Measurements from ENCODE around the gene CD28.

Gene CD28

DNA sequence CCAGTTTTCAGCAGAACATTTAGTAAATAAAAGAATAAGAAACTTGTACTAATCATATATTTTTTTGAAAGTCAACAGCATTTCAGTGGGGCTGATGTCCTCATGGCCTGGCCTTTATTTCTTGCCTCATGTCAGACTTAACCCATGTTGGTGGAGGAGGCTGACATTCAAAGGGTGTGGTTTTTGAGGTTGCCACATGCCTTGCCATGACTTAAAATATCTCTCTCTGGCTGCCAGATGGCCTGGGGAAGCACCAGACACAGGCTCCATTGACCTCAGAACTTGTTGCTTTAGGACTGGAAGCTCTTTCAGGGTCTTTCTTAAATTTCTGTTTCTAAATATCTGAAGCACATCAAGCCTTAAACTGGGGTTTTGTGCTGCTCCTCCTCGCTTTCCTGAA is 32.5 kb upstream of the CD28 start:
- no peak for DNase-seq (ENCODE audit: low read depth)
- TF ChIP-seq, protein P1, sequence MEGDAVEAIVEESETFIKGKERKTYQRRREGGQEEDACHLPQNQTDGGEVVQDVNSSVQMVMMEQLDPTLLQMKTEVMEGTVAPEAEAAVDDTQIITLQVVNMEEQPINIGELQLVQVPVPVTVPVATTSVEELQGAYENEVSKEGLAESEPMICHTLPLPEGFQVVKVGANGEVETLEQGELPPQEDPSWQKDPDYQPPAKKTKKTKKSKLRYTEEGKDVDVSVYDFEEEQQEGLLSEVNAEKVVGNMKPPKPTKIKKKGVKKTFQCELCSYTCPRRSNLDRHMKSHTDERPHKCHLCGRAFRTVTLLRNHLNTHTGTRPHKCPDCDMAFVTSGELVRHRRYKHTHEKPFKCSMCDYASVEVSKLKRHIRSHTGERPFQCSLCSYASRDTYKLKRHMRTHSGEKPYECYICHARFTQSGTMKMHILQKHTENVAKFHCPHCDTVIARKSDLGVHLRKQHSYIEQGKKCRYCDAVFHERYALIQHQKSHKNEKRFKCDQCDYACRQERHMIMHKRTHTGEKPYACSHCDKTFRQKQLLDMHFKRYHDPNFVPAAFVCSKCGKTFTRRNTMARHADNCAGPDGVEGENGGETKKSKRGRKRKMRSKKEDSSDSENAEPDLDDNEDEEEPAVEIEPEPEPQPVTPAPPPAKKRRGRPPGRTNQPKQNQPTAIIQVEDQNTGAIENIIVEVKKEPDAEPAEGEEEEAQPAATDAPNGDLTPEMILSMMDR (IDR thresholded peaks at IDR 0.05; ENCODE audit: control insufficient read depth, insufficient read depth, low read depth, low read length, missing control alignments): no peak
- H3K4me3 ChIP-seq (ENCODE audit: control insufficient read depth, low read depth, low read length): no peak overlapping the region

DNA sequence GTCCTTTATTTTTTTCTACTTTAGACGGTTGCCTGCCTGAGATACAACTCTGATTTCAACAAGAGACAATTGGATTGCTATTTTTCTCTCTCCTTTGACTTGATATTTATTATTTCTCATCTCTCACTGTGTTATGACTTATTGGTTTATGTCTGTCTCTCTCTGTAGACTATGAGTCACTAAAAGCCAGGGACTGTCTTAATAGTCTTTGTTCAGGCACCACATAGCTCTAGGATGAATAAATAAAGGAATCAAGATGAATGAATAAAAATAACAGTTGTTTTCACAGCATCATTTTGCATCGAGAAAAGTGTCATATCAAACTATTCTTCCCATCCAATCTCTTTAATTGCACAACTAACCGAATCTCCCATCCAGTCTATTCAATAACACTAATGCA is 31.4 kb upstream of the CD28 start:
- no peak overlapping the region for H3K4me3 ChIP-seq (ENCODE audit: control insufficient read depth, low read depth, low read length)
- DNase-seq (ENCODE audit: low read depth): no peak
- TF ChIP-seq, protein P1 (IDR thresholded peaks at IDR 0.05; ENCODE audit: control insufficient read depth, insufficient read depth, low read depth, low read length, missing control alignments): no peak

DNA sequence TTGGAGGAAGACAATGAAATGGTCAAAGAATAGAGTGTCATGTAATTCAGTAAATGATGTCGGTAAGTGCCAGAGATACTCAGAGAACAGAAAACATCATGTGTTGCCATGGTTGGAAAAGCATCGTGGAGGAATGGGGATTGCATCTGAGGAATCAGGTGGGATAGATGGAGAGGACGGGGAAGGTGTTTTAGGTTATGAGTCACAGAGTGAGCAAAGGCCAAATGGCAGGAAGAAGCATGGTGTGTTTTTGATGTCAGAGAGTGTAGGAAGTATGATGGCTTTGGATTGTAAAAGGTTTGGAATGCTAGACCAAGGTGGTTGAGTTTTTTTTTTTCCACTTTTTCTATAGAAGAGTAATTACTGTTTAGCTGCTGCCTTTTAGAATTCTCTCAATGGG is 27.5 kb upstream of the CD28 start:
- TF ChIP-seq, protein P1 (IDR thresholded peaks at IDR 0.05; ENCODE audit: control insufficient read depth, insufficient read depth, low read depth, low read length, missing control alignments): no peak
- no peak for DNase-seq (ENCODE audit: low read depth)
- H3K4me3 ChIP-seq (ENCODE audit: control insufficient read depth, low read depth, low read length): no peak overlapping the region

DNA sequence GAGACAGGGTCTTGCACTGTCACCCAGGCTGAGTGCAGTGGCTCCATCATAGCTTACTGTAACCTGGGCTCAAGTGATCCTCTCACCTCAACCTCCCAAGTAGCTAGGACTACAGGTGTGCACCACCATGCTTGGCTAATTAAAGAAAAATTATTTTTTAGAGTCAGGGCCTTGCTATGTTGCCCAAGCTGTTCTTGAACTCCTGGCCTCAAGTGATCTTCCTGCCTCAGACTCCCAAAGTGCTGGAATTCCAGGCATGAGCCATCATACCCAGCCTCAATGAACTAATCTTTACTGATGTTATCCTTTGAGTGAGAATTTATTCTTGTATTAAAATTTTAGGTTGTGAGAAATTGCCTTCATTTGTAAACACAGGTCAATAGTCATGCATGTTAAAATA is 27.0 kb upstream of the CD28 start:
- no peak overlapping the region for H3K4me3 ChIP-seq (ENCODE audit: control insufficient read depth, low read depth, low read length)
- TF ChIP-seq, protein P1 (IDR thresholded peaks at IDR 0.05; ENCODE audit: control insufficient read depth, insufficient read depth, low read depth, low read length, missing control alignments): no peak
- DNase-seq (ENCODE audit: low read depth): no peak

DNA sequence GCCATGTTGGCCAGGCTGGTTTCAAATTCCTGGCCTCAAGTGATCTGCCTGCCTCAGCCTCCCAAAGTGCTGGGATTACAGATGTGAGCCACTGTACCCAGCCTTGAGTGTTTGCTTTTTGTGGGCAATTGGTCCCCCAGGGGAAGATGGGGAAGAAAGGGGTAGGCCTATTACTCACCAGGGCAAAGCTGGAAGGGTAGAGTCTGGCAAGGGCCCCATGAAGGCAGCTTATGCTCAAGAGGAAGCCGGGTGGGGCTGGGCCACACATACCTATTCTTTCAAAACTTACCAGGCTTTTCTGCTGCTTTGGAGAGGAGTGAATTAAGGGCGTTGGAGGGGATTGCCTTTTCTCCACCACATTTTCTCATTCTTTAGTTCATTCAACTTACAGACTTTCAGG is 24.5 kb upstream of the CD28 start:
- TF ChIP-seq, protein P1 (IDR thresholded peaks at IDR 0.05; ENCODE audit: control insufficient read depth, insufficient read depth, low read depth, low read length, missing control alignments): no peak
- H3K4me3 ChIP-seq (ENCODE audit: control insufficient read depth, low read depth, low read length): no peak overlapping the region
- no peak for DNase-seq (ENCODE audit: low read depth)

DNA sequence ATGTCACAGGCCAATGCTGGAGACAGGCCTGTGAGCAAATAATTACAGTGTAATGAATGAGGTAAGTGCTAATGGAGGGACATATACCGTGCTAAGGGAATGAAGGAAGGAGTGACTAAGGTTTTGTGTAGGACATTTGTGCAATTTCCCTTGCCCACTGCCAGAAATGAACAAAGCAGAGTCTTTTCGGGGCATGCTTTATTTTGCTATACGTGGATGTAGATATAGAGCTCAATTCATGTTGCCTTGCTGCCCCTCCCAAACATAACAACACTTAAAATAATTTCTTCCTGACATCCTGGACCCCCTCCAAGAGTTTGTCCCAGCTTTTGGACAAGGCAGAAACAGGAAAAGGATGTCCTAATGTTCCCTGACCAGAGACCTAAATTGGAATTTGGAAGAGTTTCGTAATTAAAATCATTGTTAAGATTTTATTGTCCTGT is 23.7 kb upstream of the CD28 start:
- no peak overlapping the region for H3K4me3 ChIP-seq (ENCODE audit: control insufficient read depth, low read depth, low read length)
- TF ChIP-seq, protein P1 (IDR thresholded peaks at IDR 0.05; ENCODE audit: control insufficient read depth, insufficient read depth, low read depth, low read length, missing control alignments): no peak
- DNase-seq (ENCODE audit: low read depth): no peak

DNA sequence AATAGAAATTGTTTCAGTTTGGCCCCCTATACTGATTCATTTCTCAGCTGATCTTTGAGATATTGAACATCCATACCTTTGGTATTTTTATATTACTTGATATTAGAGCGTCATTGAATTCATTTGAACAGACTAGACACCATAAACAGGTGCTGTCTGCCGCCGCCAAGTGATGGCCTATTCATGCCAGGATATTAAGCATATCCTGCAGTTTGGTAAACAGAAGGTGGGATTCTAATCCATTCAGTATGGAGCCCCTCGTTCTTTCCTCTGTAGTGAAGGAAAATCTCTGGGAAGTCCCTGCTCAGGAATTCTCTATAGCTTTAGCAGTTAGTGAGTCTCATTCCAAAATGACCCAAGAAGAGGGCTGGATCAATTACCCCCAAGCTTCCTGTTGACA is 23.0 kb upstream of the CD28 start:
- TF ChIP-seq, protein P1 (IDR thresholded peaks at IDR 0.05; ENCODE audit: control insufficient read depth, insufficient read depth, low read depth, low read length, missing control alignments): no peak
- no peak for DNase-seq (ENCODE audit: low read depth)

More for the DNA sequence above, 23.0 kb upstream of the CD28 start:
- no peak overlapping the region for H3K4me3 ChIP-seq (ENCODE audit: control insufficient read depth, low read depth, low read length)

Measured in AG09309 (cell line).